DND-41 (cell line): Measurements from ENCODE around the gene VAPA.

ENCODE experiments used
- ATAC-seq: fragments of 200-7000 bp; cut with Tn5 transposase; 3 replicates; pipeline ENCODE4 v1.9.1; 2021; ENCODE audit warnings: low read depth; ENCODE audit not compliant: insufficient read depth
- DNase-seq: peaks from one replicate; pipeline ENCODE4 v3.0.0-alpha.2; 2020
- H2AFZ ChIP-seq: 2 replicates; pipeline ENCODE4 v1.6.0; 2012; ENCODE audit warnings: low read depth, low read length
- H3K27ac ChIP-seq: 2 replicates; pipeline ENCODE4 v1.5.1; 2012; ENCODE audit warnings: low read length, inconsistent platforms
- H3K27me3 ChIP-seq: fragments of 200-600 bp; sonication (generic); 2 replicates; pipeline ENCODE4 v1.6.0; 2012; ENCODE audit warnings: low read length, mild to moderate bottlenecking, inconsistent platforms; ENCODE audit not compliant: insufficient read depth, poor library complexity
- H3K36me3 ChIP-seq: 2 replicates; pipeline ENCODE4 v1.5.1; 2012; ENCODE audit warnings: low read length, inconsistent platforms; ENCODE audit not compliant: insufficient read depth
- H3K4me1 ChIP-seq: 2 replicates; pipeline ENCODE4 v1.5.1; 2012; ENCODE audit warnings: mild to moderate bottlenecking, low read length; ENCODE audit not compliant: insufficient read depth
- H3K4me2 ChIP-seq: 2 replicates; pipeline ENCODE4 v1.6.0; 2012; ENCODE audit warnings: mild to moderate bottlenecking, moderate library complexity, low read length, inconsistent platforms; ENCODE audit not compliant: insufficient read depth
- H3K4me3 ChIP-seq, 2 experiments: fragments of 200-600 bp in 1 of 2; shearing (Covaris generic) in 1 of 2; 2 replicates each; pipeline ENCODE4 v1.5.1; 2012 to 2016; ENCODE audit warnings: inconsistent platforms in 2 of 2, low read length in 2 of 2, mild to moderate bottlenecking in 2 of 2, low read depth in 1 of 2, moderate library complexity in 1 of 2
- H3K79me2 ChIP-seq: 2 replicates; pipeline ENCODE4 v1.6.0; 2012; ENCODE audit warnings: low read length, inconsistent platforms; ENCODE audit not compliant: insufficient read depth
- H3K9ac ChIP-seq: 2 replicates; pipeline ENCODE4 v1.6.0; 2012; ENCODE audit warnings: low read depth, mild to moderate bottlenecking, inconsistent platforms, low read length, moderate library complexity
- H3K9me3 ChIP-seq: 2 replicates; pipeline ENCODE4 v1.5.1; 2012; ENCODE audit warnings: low read length, moderate library complexity, mild to moderate bottlenecking, inconsistent platforms; ENCODE audit not compliant: insufficient read depth, severe bottlenecking
- H4K20me1 ChIP-seq: 2 replicates; pipeline ENCODE4 v1.6.0; 2012; ENCODE audit warnings: low read length; ENCODE audit not compliant: insufficient read depth
- EZH2 ChIP-seq: IDR thresholded peaks from 3 replicates; pipeline ENCODE4 v1.6.1; 2012; ENCODE audit warnings: borderline replicate concordance, low read depth, mild to moderate bottlenecking, moderate library complexity, low read length, inconsistent platforms; ENCODE audit not compliant: severe bottlenecking
- TF ChIP-seq, protein P1 (sequence below): IDR thresholded peaks from 2 replicates; pipeline ENCODE4 v1.5.1; 2012; ENCODE audit warnings: borderline replicate concordance, low read length, moderate library complexity, mild to moderate bottlenecking; ENCODE audit not compliant: poor library complexity, severe bottlenecking; ENCODE audit errors: extremely low read depth

Gene VAPA

DNA sequence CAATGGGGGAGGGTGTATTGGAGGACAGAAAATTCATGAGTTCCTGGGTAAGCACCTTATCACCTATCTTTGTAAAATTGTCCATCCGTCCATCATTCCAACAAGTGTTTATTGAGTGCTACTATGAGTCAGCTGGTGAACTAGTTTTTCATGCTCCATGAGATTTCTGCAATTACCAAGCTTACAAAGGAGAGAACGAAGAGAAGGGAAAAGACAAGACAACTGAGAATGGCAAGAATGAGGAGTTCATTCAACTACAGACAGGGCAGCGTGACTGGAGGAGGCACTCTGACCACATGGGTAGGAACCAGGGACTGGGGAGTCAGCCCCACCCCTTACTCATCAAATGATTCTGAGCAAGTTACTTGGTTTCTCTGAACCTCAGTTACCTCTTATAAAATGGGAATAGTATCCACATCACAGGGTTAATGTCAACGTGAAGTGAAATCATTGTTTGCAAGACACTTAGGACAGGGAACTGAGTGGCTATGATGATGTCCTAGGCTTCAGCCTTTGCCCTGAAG, 46.7 kb upstream of the VAPA start:
- Histone ChIP-seq H2AFZ (no peak overlapping the region), H3K9me3 (peaks cover 8% of the 10 kb centered on the region), H3K4me2 (no peak overlapping the region), H3K79me2 (no peaks in the 10 kb centered on the region), H4K20me1 (no peaks in the 10 kb centered on the region), H3K4me3 (no peak overlapping the region), H3K27ac (no peak overlapping the region), H3K9ac (no peak overlapping the region), H3K4me1 (peaks cover 6% of the 10 kb centered on the region; the same call in 1 of the 2 replicates), H3K36me3 (no peaks in the 10 kb centered on the region), H3K27me3 (no peaks in the 10 kb centered on the region)
- DNase-seq (no peak), ATAC-seq (no peak)
- TF ChIP-seq EZH2, result no peak
- TF ChIP-seq, protein P1, sequence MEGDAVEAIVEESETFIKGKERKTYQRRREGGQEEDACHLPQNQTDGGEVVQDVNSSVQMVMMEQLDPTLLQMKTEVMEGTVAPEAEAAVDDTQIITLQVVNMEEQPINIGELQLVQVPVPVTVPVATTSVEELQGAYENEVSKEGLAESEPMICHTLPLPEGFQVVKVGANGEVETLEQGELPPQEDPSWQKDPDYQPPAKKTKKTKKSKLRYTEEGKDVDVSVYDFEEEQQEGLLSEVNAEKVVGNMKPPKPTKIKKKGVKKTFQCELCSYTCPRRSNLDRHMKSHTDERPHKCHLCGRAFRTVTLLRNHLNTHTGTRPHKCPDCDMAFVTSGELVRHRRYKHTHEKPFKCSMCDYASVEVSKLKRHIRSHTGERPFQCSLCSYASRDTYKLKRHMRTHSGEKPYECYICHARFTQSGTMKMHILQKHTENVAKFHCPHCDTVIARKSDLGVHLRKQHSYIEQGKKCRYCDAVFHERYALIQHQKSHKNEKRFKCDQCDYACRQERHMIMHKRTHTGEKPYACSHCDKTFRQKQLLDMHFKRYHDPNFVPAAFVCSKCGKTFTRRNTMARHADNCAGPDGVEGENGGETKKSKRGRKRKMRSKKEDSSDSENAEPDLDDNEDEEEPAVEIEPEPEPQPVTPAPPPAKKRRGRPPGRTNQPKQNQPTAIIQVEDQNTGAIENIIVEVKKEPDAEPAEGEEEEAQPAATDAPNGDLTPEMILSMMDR, result no peak

DNA sequence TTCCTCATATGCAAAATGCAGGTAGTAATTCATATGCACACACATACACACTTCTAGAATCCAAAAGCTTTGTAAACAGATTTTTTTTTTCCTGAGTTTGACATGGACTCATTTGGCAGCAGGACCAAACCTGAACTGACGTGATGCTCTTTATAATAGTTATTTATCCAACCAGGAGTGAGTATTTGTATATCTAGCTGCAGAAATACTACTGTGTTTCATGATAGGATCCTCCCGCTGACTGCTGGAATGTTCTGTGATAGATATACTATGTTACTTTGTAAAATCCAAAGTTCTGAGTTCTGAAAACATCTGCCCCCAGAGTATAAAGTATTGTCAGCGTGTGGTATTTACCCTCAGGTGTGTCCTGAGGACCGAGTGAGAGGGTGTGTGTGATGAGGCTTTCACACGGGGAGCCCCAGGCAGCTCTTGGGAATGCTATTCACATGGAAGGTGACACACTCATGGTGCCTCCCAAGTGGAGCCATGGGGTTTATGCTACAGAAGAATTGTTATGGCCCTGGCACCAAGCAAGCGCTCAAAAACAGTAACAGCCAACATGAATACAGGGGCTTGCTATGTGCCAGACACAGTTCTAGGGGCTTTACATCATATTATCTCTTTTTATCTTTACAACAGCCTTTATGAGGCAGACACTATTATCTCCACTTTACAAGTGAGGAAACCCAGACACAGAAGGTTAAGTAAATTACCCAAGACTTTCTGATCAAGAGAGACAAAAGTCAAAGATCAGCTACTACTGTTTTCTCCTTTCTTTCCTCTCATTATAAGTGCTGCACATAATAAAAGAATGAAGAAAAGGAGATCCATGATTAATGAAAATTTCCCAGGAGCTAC, 44.7 kb upstream of the VAPA start:
- H3K4me1 ChIP-seq, result peaks cover 6% of the 10 kb centered on the region; the same call in 1 of the 2 replicates

DNA sequence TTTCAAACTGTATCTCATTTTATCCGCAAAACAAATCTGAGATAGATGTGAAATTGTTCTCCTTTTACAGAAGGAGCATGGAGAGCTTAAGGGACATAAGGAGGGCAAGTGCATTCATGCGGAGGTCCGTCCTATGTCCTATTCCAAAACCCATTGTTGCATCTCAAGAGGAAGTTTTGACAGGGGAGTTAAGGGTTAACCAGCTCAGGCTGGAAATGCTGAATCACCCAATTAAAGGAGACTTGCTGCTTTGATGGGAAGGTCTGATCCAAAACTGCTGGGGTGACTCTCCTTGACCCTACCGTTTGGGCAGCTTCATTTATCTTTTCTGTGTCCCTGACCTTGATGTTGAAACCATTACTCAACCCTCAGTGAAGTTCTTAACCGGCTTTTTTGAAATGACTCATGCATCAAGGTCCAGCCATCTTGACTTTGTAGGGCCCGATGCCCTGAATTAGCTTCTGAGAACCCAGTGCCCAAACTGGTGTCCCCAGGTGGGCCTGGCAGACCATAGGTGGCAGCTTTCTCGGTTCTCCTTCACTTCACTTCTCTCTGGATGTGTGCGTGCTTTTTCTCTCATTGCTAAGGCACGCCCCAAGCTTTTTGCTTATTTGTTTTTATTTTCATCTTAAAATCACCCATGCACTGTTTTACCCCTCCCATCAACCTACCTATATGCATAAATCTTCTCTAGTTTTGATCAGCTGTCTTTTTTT, 43.9 kb upstream of the VAPA start:
- no peak overlapping the region for H3K4me2 ChIP-seq

More for the DNA sequence above, 44.7 kb upstream of the VAPA start:
- DNase-seq, result no peak
- Histone ChIP-seq H4K20me1 (no peaks in the 10 kb centered on the region), H3K27me3 (no peaks in the 10 kb centered on the region), H3K27ac (no peak overlapping the region), H2AFZ (no peak overlapping the region), H3K79me2 (no peaks in the 10 kb centered on the region), H3K9me3 (peaks cover 8% of the 10 kb centered on the region), H3K9ac (no peak overlapping the region), H3K4me3 (no peak overlapping the region), H3K4me2 (no peak overlapping the region), H3K36me3 (no peaks in the 10 kb centered on the region)
- 0 out of 3 replicates have a peak, but pooled peaks have one; percentile 5 for ATAC-seq
- no peak for TF ChIP-seq EZH2
- TF ChIP-seq, protein P1, result no peak

More for the DNA sequence above, 43.9 kb upstream of the VAPA start:
- Histone ChIP-seq H3K36me3 (no peaks in the 10 kb centered on the region), H3K4me1 (peaks cover 6% of the 10 kb centered on the region; the same call in 1 of the 2 replicates), H3K27me3 (no peaks in the 10 kb centered on the region), H2AFZ (no peak overlapping the region), H3K27ac (no peak overlapping the region), H3K9ac (no peak overlapping the region), H3K4me3 (no peak overlapping the region), H3K79me2 (no peaks in the 10 kb centered on the region), H3K9me3 (peaks cover 8% of the 10 kb centered on the region), H4K20me1 (no peaks in the 10 kb centered on the region)
- ATAC-seq (no peak), DNase-seq (no peak)
- TF ChIP-seq EZH2, result no peak
- TF ChIP-seq, protein P1, result no peak
